Bronchial epithelial cell (primary cell): ENCODE data around the gene ESPN. TPM values are rescaled to one million over a fixed set of nuclear protein-coding genes. Genes with fewer than 3 reads are reported as not detected.

Experiments
- DNase-seq: peaks from one replicate; pipeline ENCODE4 v3.0.0-alpha.2; 2010; ENCODE audit warnings: low read depth
- FAIRE-seq: peaks from 2 replicates; lab custom pipeline; 2011; peaks lifted over from hg19 to GRCh38; lab: Jason Lieb, UNC
- H3K27me3 ChIP-seq: 2 replicates; pipeline ENCODE4 v1.5.1; 2011; ENCODE audit warnings: low read length; ENCODE audit not compliant: control insufficient read depth, insufficient read depth
- H3K36me3 ChIP-seq: 2 replicates; pipeline ENCODE4 v1.5.1; 2011; ENCODE audit warnings: low read length; ENCODE audit not compliant: control insufficient read depth, insufficient read depth
- H3K4me3 ChIP-seq: 2 replicates; pipeline ENCODE4 v1.5.1; 2011; ENCODE audit warnings: mild to moderate bottlenecking, low read depth, low read length, control low read depth
- total RNA-seq: library from RNA; depleted of rRNA; stranded (reverse); fragments of >200 nt; gene quantifications from 2 replicates; pipeline ENCODE4 v1.2.1, GENCODE V29; 2014
- TF ChIP-seq, protein P1 (sequence below): IDR thresholded peaks from 2 replicates; pipeline ENCODE4 v1.5.1; 2011; ENCODE audit warnings: mild to moderate bottlenecking, moderate library complexity, low read length, control low read depth, inconsistent platforms; ENCODE audit not compliant: insufficient read depth, severe bottlenecking

ESPN gene
- total RNA-seq, 1 donor from 2014 or later, result 4.5 TPM

GRCh38 chr1:6414443-6414844 lies 10.1 kb upstream of the ESPN start:
- H3K4me3 ChIP-seq, result no peak overlapping the region
- FAIRE-seq, result peak; percentile 32
- TF ChIP-seq, protein P1, sequence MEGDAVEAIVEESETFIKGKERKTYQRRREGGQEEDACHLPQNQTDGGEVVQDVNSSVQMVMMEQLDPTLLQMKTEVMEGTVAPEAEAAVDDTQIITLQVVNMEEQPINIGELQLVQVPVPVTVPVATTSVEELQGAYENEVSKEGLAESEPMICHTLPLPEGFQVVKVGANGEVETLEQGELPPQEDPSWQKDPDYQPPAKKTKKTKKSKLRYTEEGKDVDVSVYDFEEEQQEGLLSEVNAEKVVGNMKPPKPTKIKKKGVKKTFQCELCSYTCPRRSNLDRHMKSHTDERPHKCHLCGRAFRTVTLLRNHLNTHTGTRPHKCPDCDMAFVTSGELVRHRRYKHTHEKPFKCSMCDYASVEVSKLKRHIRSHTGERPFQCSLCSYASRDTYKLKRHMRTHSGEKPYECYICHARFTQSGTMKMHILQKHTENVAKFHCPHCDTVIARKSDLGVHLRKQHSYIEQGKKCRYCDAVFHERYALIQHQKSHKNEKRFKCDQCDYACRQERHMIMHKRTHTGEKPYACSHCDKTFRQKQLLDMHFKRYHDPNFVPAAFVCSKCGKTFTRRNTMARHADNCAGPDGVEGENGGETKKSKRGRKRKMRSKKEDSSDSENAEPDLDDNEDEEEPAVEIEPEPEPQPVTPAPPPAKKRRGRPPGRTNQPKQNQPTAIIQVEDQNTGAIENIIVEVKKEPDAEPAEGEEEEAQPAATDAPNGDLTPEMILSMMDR, result peak; percentile 78
- peak; percentile 99 for DNase-seq
- H3K27me3 ChIP-seq, result no peaks in the 10 kb centered on the region
- peaks cover 6% of the 10 kb centered on the region for H3K36me3 ChIP-seq

- FAIRE-seq, result no peak
- Histone ChIP-seq H3K36me3 (peaks cover 6% of the 10 kb centered on the region), H3K4me3 (no peak overlapping the region), H3K27me3 (no peaks in the 10 kb centered on the region)
- peak; percentile 84 for DNase-seq
- TF ChIP-seq, protein P1, result no peak
Measured at GRCh38 chr1:6414881-6415626, 9.5 kb upstream of the ESPN start.

- Histone ChIP-seq H3K27me3 (no peaks in the 10 kb centered on the region), H3K4me3 (no peak overlapping the region), H3K36me3 (peaks cover 6% of the 10 kb centered on the region)
- TF ChIP-seq, protein P1, result no peak
- FAIRE-seq, result no peak
- DNase-seq, result no peak
Measured at GRCh38 chr1:6416295-6416656, 8.3 kb upstream of the ESPN start.

- Histone ChIP-seq H3K4me3 (no peak overlapping the region), H3K27me3 (no peaks in the 10 kb centered on the region), H3K36me3 (peaks cover 6% of the 10 kb centered on the region)
- TF ChIP-seq, protein P1, result no peak
- no peak for DNase-seq
- FAIRE-seq, result peak; percentile 81
Measured at GRCh38 chr1:6416906-6417305, 7.7 kb upstream of the ESPN start.

DNA sequence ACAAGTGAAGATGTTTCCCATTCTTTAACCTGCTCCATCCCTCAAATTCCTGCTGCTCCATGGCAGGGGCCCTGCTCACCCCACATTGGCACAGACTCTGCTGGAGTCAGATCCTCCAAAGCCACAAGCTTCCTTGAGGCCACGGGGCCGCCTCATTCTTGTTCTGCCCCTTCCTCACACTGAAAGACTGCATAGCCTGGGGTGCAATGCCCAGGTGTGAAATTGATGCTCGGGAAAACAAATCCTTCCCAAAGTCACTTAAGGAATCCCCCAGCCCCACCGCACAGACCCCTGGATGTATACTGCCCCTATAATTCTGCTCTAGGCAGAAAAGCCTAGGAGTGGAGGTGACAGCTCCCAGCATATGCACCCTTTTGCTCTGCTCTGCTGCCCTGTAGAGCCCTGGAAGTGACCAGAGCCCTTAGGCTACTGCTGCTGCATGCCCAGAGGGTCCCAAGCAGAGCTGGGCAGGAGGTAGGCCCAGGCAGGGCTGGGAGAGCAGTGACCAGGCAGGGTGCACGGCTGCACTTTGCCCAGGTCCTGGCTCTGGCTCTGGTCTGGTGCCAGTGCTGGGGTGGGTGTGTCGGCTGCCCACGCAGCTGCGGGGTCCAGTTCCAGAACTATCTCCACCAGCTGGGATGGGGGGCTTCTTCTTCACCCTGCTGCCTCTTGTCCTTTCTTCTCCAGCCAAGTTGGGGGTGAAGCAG lies 6.5 kb upstream of the ESPN start:
- Histone ChIP-seq H3K36me3 (peaks cover 6% of the 10 kb centered on the region), H3K4me3 (peak overlapping the region; percentile 54), H3K27me3 (no peaks in the 10 kb centered on the region)
- no peak for DNase-seq
- TF ChIP-seq, protein P1, result no peak
- FAIRE-seq, result no peak
